ENCODE measurements around the gene TNF.

TNF gene

DNA sequence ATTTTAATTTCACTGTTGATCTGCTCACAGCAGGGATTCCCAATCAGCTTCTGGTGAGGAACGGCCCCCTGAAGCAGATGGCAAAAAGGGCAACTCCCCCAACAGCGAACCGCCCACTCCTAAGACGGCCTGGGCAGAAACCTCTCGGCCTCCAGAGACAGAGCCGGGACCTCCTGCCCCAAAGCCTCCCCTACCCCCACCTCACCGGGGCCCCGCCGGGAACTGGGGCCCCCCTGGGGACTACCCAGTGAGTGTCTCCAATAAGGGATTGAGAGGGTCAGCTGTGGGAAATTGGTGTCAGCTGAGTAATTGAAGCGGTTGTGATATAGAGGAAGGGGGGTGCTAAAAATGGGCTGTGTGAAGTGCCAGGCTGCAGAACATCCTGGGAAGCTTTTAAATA lies 51.6 kb downstream of the TNF start:
- Histone ChIP-seq H3K27me3 (replicated peaks; ENCODE audit: control insufficient read depth, insufficient read depth, low read length) (no peaks in the 10 kb centered on the region), H3K36me3 (ENCODE audit: control insufficient read depth, insufficient read depth, low read length, severe bottlenecking) (peaks cover 93% of the 10 kb centered on the region), H3K4me3 (ENCODE audit: low read length) (no peak overlapping the region), H3K9ac (ENCODE audit: low read length) (no peak overlapping the region), H3K4me1 (ENCODE audit: control insufficient read depth, insufficient read depth, low read length) (peaks cover 11% of the 10 kb centered on the region), H3K9me3 (ENCODE audit: control insufficient read depth, low read length) (no peaks in the 10 kb centered on the region)
- DNase-seq (ENCODE audit: low read depth), result no peak

DNA sequence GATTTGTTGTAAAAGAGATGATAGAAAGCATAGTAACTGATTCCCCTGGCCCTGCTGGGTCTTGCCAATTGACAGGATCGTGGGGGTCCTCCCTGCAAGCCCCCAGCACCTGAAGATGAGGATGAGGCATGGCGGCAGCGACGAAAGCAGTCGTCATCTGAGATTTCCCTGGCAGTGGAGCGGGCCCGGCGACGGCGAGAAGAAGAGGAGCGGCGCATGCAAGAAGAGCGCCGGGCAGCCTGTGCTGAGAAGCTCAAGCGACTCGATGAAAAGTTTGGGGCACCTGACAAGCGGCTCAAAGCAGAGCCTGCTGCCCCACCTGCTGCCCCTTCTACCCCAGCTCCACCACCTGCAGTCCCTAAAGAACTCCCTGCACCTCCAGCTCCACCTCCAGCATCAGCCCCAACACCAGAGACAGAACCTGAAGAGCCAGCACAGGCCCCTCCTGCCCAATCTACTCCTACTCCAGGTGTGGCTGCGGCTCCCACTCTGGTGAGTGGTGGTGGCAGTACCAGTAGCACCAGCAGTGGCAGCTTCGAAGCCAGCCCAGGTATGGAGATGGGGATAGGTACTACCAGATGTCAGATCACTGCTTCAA lies 52.4 kb downstream of the TNF start:
- H3K36me3 ChIP-seq (ENCODE audit: control insufficient read depth, insufficient read depth, low read length, severe bottlenecking), result peaks cover 99% of the 10 kb centered on the region
- no peak overlapping the region for H3K9ac ChIP-seq (ENCODE audit: low read length)
- H3K9me3 ChIP-seq (ENCODE audit: control insufficient read depth, low read length), result no peaks in the 10 kb centered on the region
- no peak for DNase-seq (ENCODE audit: low read depth)
- H3K4me3 ChIP-seq (ENCODE audit: low read length), result no peak overlapping the region
- H3K27me3 ChIP-seq (replicated peaks; ENCODE audit: control insufficient read depth, insufficient read depth, low read length), result no peaks in the 10 kb centered on the region
- H3K4me1 ChIP-seq (ENCODE audit: control insufficient read depth, insufficient read depth, low read length), result peaks cover 3% of the 10 kb centered on the region

Measured in adipocyte (in vitro differentiated cells).